ENCODE data around the gene GJD3.

DNA sequence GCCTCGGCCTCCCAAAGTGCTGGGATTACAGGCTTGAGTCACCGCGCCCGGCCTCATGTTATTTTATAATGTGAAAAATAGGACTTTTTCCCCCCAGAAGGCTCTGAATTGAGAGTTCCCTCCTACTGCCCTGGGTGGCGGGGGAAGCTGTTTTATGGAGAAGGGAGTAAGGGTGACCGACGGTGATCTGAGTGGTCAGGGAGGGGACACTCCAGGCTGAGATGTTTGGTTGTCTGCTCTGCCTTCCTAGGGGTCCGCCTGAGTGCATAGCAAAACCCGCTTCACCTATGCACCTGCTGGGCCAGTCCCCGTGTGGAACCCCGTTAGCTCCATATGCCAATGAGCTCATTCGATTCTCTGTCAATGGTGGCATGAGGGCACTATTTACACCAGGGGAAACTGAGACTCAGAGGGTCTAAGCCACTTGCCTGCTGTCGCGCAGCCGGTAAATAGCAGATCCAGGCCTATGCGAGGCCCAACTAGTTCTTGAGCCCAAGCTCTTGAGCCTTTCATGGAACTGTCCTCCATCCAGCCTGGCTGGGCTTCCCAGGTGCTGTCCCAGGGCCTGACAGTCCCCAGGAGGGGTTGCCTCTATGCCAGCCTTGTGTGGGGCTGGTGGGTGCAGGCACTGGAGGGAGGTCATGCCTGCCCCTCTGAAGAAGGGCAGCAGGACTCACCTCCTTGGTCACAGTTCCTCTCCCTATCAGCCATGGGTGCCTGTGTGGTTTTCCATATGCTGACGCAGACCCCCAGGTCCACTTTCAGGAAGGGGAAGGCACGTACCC lies 1.7 kb upstream of the GJD3 start:
- TF ChIP-seq, protein P1, sequence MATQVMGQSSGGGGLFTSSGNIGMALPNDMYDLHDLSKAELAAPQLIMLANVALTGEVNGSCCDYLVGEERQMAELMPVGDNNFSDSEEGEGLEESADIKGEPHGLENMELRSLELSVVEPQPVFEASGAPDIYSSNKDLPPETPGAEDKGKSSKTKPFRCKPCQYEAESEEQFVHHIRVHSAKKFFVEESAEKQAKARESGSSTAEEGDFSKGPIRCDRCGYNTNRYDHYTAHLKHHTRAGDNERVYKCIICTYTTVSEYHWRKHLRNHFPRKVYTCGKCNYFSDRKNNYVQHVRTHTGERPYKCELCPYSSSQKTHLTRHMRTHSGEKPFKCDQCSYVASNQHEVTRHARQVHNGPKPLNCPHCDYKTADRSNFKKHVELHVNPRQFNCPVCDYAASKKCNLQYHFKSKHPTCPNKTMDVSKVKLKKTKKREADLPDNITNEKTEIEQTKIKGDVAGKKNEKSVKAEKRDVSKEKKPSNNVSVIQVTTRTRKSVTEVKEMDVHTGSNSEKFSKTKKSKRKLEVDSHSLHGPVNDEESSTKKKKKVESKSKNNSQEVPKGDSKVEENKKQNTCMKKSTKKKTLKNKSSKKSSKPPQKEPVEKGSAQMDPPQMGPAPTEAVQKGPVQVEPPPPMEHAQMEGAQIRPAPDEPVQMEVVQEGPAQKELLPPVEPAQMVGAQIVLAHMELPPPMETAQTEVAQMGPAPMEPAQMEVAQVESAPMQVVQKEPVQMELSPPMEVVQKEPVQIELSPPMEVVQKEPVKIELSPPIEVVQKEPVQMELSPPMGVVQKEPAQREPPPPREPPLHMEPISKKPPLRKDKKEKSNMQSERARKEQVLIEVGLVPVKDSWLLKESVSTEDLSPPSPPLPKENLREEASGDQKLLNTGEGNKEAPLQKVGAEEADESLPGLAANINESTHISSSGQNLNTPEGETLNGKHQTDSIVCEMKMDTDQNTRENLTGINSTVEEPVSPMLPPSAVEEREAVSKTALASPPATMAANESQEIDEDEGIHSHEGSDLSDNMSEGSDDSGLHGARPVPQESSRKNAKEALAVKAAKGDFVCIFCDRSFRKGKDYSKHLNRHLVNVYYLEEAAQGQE (IDR thresholded peaks at IDR 0.05; ENCODE audit: insufficient read depth in 1 of 2, low read depth in 2 of 2, low read length in 2 of 2), result no peak
- TF ChIP-seq TAF1 (IDR thresholded peaks at IDR 0.05; ENCODE audit: borderline replicate concordance, insufficient read depth, low read length), result no peak
- TF ChIP-seq POLR2AphosphoS5 (IDR thresholded peaks at IDR 0.05; ENCODE audit: low read depth, low read length), result no peak
- TF ChIP-seq SIN3A (IDR thresholded peaks at IDR 0.05; ENCODE audit: borderline replicate concordance, insufficient read depth, low read length), result no peak
